Fibroblast of lung (primary cell): Measurements from ENCODE around the gene ZNF280B. TPM values are rescaled to one million over a fixed set of nuclear protein-coding genes. Genes with fewer than 3 reads are reported as not detected.

ENCODE experiments used
- DNase-seq, 2 donors: peaks; one replicate each; pipeline versions ENCODE4 v3.0.0 to v3.0.0-alpha.2; 2010; ENCODE audit warnings: low read depth in 2 of 2
- H2AFZ ChIP-seq: 2 replicates; pipeline ENCODE4 v1.5.1; 2012; ENCODE audit warnings: low read length, control low read depth, inconsistent platforms
- H3K27ac ChIP-seq: 2 replicates; pipeline ENCODE4 v1.5.1; 2011; ENCODE audit warnings: low read length, control low read depth; ENCODE audit not compliant: insufficient read depth
- H3K27me3 ChIP-seq: 2 replicates; pipeline ENCODE4 v1.5.1; 2011; ENCODE audit warnings: mild to moderate bottlenecking, low read length; ENCODE audit not compliant: control insufficient read depth, insufficient read depth
- H3K36me3 ChIP-seq: 2 replicates; pipeline ENCODE4 v1.5.1; 2011; ENCODE audit warnings: low read length; ENCODE audit not compliant: control insufficient read depth, insufficient read depth
- H3K4me1 ChIP-seq: 2 replicates; pipeline ENCODE4 v1.5.1; 2011; ENCODE audit warnings: low read length; ENCODE audit not compliant: control insufficient read depth, insufficient read depth; ENCODE audit errors: extremely low read depth
- H3K4me2 ChIP-seq: 2 replicates; pipeline ENCODE4 v1.5.1; 2011; ENCODE audit warnings: low read length, control low read depth; ENCODE audit not compliant: insufficient read depth; ENCODE audit errors: extremely low read depth
- H3K4me3 ChIP-seq, 4 experiments: fragments of 200-600 bp in 1 of 4; sonication (generic) in 1 of 4; replicated peaks in 1 of 4; 2 replicates each; pipeline ENCODE4 v1.5.1; 2011 to 2016; ENCODE audit warnings: low read length in 4 of 4, low read depth in 3 of 4, mild to moderate bottlenecking in 3 of 4, control low read depth in 2 of 4, inconsistent platforms in 1 of 4, mixed read lengths in 1 of 4; ENCODE audit not compliant: insufficient read depth in 1 of 4; ENCODE audit errors: control extremely low read depth in 1 of 4
- H3K79me2 ChIP-seq: 2 replicates; pipeline ENCODE4 v1.5.1; 2012; ENCODE audit warnings: mild to moderate bottlenecking, low read length, inconsistent platforms; ENCODE audit not compliant: control insufficient read depth, insufficient read depth
- H3K9ac ChIP-seq: 2 replicates; pipeline ENCODE4 v1.5.1; 2011; ENCODE audit warnings: mild to moderate bottlenecking, low read length, control low read depth; ENCODE audit not compliant: insufficient read depth
- H3K9me3 ChIP-seq: 2 replicates; pipeline ENCODE4 v1.5.1; 2012; ENCODE audit warnings: low read depth, low read length; ENCODE audit not compliant: control insufficient read depth, insufficient read depth
- H4K20me1 ChIP-seq: 2 replicates; pipeline ENCODE4 v1.5.1; 2011; ENCODE audit warnings: low read length; ENCODE audit not compliant: control insufficient read depth, insufficient read depth; ENCODE audit errors: extremely low read depth
- EZH2 ChIP-seq: IDR thresholded peaks from 2 replicates; pipeline ENCODE4 v1.5.1; 2012; ENCODE audit warnings: low read length, control low read depth, mild to moderate bottlenecking; ENCODE audit errors: missing control alignments
- polyA plus RNA-seq, 2 donors: library from polyadenylated mRNA; depleted of rRNA in 1 of 2; stranded (reverse) in 1 of 2; unstranded in 1 of 2; fragments of >200 nt; gene quantifications; 2 replicates each; pipeline ENCODE4 v1.2.1, GENCODE V29; 2011 to 2012; ENCODE audit warnings: missing spikeins in 1 of 2
- total RNA-seq: library from RNA; depleted of rRNA; stranded (reverse); fragments of >200 nt; gene quantifications from 2 replicates; pipeline ENCODE4 v1.2.1, GENCODE V29; 2014
- TF ChIP-seq, protein P1 (sequence below), 2 donors: IDR thresholded peaks in 1 of 2; conservative IDR thresholded peaks in 1 of 2; 1 replicate in 1 of 2; 2 replicates in 1 of 2; pipeline ENCODE4 v1.5.1; 2011 to 2012; ENCODE audit warnings: low read length in 2 of 2, control low read depth in 1 of 2, inconsistent platforms in 1 of 2, low read depth in 1 of 2, mild to moderate bottlenecking in 1 of 2

ZNF280B gene
- total and polyA plus RNA-seq, 2 donors (not counting 1 experiment from before 2014, with no cell fraction given): 0.33 to 0.81 TPM

GRCh38 chr22:22486132-22486899 is 22.2 kb downstream of the ZNF280B start:
- DNase-seq: no peak
- H3K79me2 ChIP-seq: no peaks in the 10 kb centered on the region
- TF ChIP-seq EZH2: no peak
- TF ChIP-seq, protein P1, sequence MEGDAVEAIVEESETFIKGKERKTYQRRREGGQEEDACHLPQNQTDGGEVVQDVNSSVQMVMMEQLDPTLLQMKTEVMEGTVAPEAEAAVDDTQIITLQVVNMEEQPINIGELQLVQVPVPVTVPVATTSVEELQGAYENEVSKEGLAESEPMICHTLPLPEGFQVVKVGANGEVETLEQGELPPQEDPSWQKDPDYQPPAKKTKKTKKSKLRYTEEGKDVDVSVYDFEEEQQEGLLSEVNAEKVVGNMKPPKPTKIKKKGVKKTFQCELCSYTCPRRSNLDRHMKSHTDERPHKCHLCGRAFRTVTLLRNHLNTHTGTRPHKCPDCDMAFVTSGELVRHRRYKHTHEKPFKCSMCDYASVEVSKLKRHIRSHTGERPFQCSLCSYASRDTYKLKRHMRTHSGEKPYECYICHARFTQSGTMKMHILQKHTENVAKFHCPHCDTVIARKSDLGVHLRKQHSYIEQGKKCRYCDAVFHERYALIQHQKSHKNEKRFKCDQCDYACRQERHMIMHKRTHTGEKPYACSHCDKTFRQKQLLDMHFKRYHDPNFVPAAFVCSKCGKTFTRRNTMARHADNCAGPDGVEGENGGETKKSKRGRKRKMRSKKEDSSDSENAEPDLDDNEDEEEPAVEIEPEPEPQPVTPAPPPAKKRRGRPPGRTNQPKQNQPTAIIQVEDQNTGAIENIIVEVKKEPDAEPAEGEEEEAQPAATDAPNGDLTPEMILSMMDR (conservative IDR thresholded peaks at IDR 0.05 in 1 of 2, IDR thresholded peaks at IDR 0.05 in 1 of 2; ENCODE audit: low read depth in 1 of 2, low read length in 2 of 2): no peak
- no peaks in the 10 kb centered on the region for H3K27me3 ChIP-seq
- H3K27ac ChIP-seq: no peak overlapping the region
- H3K4me2 ChIP-seq: no peak overlapping the region
- no peak overlapping the region for H3K4me3 ChIP-seq
- no peak overlapping the region for H2AFZ ChIP-seq
- no peaks in the 10 kb centered on the region for H3K36me3 ChIP-seq
- no peaks in the 10 kb centered on the region for H3K9me3 ChIP-seq
- H3K4me1 ChIP-seq: no peaks in the 10 kb centered on the region
- H4K20me1 ChIP-seq: no peaks in the 10 kb centered on the region
- H3K9ac ChIP-seq: no peak overlapping the region

DNA sequence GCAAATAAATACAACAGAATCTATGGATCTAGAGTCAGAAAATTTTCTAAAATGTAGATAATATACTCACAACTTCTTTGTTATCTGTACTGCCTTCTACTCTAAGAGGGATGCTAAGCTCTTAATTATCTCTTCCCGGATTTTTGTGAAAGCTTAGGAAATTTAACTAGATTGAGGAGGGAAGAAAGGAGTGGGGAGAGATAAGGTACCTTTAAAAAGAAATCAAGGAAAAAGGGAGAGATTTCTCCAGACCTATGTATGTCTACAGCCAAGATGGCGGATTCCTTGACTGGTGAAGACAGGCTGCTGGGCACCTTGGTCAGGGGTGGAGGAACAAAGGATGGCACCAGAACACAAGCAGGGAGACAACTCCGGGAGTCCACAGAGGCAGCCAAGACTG is 23.0 kb downstream of the ZNF280B start:
- Histone ChIP-seq H3K4me1 (no peaks in the 10 kb centered on the region), H3K9me3 (no peaks in the 10 kb centered on the region), H3K4me3 (no peak overlapping the region), H4K20me1 (no peaks in the 10 kb centered on the region), H2AFZ (no peak overlapping the region), H3K36me3 (no peaks in the 10 kb centered on the region), H3K27me3 (no peaks in the 10 kb centered on the region), H3K4me2 (no peak overlapping the region), H3K27ac (no peak overlapping the region), H3K9ac (no peak overlapping the region), H3K79me2 (no peaks in the 10 kb centered on the region)
- TF ChIP-seq, protein P1 (conservative IDR thresholded peaks at IDR 0.05 in 1 of 2, IDR thresholded peaks at IDR 0.05 in 1 of 2; ENCODE audit: low read depth in 1 of 2, low read length in 2 of 2): no peak
- no peak for TF ChIP-seq EZH2
- DNase-seq: no peak

GRCh38 chr22:22484023-22484422 is 24.5 kb downstream of the ZNF280B start:
- Histone ChIP-seq H3K27ac (no peak overlapping the region), H3K4me2 (no peak overlapping the region), H3K79me2 (no peaks in the 10 kb centered on the region), H3K4me1 (no peaks in the 10 kb centered on the region), H2AFZ (no peak overlapping the region), H3K9me3 (no peaks in the 10 kb centered on the region), H3K27me3 (no peaks in the 10 kb centered on the region), H3K4me3 (no peak overlapping the region), H3K9ac (no peak overlapping the region), H4K20me1 (no peaks in the 10 kb centered on the region), H3K36me3 (no peaks in the 10 kb centered on the region)
- no peak for TF ChIP-seq EZH2
- TF ChIP-seq, protein P1 (conservative IDR thresholded peaks at IDR 0.05 in 1 of 2, IDR thresholded peaks at IDR 0.05 in 1 of 2; ENCODE audit: low read depth in 1 of 2, low read length in 2 of 2): no peak
- no peak for DNase-seq
